HG02885 (cell line): ENCODE measurements around the gene PLXNB2.

ENCODE experiments used
- ATAC-seq: cut with Tn5 transposase; IDR thresholded peaks from one replicate; pipeline ENCODE4 v1.9.1; 2021; ENCODE audit warnings: mild to moderate bottlenecking; ENCODE audit not compliant: unreplicated experiment, poor library complexity

PLXNB2 gene

GRCh38 chr22:50313600-50313999 is 6.2 kb upstream of the PLXNB2 start:
- no peak for ATAC-seq

DNA sequence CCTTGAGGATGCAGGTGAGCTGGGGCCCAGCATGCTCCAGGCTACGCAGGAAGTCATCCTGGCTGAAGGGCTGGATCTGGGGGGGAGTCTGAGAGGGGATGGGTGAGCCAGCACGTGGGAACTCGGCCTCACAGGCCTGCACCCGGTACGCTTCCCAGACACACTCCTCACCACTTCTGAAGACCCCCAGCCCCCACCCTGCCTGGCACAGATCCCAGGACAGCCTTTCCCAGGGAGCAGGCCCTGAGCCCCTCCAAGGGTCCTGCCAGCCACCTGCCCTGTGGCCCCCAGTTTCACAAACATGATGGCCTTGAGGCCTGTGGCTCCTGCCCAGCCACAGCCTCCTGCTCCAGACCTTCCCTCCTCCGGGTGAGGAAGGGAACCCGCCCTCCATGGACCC is 5.6 kb upstream of the PLXNB2 start:
- ATAC-seq = no peak

DNA sequence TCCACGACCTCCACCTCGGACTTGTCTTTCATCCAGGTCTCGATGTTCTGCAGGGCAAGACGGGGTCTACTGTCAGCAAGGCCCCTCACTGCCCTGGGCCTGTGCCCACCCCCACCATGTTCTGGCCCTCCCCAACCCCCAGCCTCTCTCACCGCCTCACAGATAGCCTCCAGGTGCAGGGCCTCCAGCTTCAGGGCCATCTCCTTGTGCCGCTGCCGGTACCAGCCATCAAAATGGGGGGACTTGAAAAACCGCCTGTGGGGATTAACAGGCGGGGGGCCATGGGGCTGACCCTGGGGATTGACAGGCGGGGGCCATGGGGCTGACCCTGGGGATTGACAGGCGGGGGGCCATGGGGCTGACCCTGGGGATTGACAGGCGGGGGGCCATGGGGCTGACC is 4.9 kb upstream of the PLXNB2 start:
- no peak for ATAC-seq

DNA sequence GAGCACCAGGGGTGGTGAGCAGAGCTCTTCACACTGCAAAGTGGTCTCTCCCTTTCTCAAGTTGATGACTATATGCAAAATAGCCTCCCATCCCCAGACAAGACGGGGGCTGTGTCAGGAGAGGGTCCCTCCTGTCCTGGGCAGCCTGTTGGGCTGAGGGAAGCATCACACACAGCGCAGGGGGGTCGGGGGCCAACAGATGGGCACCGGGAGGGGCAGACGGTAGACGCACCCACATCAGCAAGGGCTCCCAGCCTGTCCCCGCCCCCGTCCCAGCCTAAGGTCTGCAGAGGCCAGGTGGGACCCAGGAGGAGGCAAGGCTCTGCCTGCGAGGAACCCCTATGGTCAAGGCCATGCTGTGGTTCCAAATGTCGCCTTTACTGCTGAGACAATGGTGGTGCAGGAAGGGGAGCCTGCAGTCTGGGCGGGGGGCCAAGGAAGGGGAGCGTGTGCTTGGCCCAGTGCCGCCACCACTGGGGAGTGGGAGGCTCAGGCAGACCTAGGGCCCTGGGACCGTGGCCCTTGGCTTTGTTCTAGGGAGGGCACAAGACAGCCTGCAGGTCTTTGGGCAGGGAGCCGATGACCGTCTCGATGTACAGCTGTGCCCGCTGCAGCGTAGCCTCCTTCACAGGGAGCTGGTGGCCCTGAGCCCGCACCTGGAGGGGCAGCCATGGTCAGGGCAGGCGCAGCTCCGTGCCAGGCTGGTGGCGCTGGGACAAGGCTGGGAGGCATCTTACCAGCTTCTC is 4.3 kb upstream of the PLXNB2 start:
- no peak for ATAC-seq

GRCh38 chr22:50310949-50311444 is 3.6 kb upstream of the PLXNB2 start:
- ATAC-seq = no peak

DNA sequence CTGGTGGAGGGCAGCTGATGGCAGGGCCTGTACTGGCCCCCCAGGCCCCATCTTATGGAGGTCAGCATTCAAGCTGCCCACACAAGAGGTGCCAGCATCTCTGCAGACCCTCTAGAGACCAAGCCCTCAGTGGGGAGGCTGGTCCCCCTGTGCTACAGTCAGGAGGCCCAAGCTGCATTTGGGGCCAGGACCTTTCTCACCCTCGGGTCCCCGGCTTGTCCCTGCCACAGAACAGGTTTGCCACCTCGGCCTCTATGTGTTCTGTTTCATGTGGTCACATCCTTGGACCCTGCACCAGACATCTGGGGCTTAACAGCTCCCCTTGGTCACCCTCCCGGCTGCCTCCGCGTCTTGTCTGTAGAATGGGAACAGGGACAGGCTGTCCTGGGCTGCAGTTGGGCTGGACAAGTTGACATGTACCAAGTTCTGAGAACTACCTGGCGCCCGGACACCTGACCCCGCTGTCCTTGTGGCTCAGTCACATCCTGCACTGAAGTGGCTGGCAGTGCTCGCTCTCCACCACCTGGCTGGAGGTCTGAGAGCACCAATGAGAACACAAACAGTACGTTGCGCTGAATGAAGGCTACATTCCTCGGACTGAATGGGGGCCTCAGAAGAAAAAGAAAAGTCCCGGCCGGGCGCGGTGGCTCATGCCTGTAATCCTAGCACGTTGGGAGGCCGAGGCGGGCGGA is 2.7 kb upstream of the PLXNB2 start:
- ATAC-seq = no peak

DNA sequence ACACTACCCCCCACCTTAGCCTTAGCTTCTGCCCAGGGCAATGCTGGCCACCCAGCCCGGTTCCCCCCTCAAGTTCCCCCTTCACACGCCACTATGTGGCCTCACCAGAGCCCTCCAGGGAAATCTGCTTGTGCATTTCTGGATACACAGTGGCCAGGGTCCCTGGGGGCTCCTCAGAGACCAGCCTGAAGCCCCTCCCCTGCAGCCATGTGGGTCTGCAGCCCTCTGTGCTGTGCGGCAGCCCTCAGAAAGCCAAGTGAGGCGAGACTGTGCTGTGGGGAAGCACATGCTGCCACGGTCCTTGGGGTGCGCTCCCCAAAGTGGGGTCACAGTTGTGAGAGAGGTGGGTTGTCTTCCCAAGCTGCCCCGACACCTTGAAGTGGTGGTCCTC is 2.1 kb upstream of the PLXNB2 start:
- ATAC-seq = no peak

- no peak for ATAC-seq
Measured at GRCh38 chr22:50308986-50309600, 1.6 kb upstream of the PLXNB2 start.

DNA sequence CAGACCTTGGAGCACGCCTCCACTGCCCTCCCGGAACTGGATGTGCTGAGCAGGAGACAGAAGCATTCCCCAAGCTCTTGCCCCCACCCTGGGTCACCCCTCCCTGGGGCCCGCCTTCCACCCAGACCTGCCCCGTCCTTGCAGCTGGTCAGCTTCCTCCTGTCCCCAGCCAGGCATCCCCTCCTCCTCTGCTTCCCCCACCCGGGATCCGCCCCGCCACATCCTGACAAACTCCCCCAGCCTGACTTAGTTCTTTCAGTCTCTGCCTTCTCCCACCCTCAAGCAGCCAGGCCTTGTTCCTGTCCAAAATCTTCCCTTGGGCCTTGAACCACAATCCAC is 1.1 kb upstream of the PLXNB2 start:
- ATAC-seq = no peak

DNA sequence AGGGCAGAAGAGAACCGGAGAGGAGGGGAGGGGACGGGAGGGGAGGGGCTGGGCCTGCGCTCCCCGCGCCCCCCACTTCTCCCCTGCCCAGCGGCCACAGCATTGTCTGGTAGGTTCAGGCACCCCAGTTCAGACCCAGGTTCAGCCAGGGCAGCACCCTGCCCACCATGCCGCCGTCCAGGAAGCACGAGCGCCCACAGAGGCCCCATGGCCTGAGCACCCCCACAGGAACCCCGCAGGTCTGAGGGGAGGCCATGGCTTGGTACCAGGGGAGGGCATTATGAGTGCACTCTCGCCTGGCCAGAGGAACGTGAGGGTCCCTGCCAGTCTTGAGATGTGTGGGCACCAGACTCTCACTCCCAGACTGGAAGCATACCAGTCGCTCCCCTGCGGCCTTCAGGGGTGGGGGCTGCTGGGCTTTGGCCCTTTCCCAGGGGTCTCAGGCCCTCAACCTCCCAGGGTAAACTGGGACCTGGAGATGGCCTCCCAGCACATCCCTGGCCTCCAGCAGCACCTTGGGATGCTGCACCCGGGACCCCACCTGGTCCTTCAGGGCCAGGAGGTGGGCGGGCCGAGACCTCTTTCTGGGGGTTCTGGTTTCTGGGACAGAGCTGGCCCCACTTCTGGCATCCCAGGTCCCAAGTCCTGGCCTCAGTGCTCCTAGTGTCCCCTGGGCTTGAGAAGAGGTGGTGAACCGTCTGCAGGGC is 597 bp upstream of the PLXNB2 start:
- ATAC-seq = no peak

DNA sequence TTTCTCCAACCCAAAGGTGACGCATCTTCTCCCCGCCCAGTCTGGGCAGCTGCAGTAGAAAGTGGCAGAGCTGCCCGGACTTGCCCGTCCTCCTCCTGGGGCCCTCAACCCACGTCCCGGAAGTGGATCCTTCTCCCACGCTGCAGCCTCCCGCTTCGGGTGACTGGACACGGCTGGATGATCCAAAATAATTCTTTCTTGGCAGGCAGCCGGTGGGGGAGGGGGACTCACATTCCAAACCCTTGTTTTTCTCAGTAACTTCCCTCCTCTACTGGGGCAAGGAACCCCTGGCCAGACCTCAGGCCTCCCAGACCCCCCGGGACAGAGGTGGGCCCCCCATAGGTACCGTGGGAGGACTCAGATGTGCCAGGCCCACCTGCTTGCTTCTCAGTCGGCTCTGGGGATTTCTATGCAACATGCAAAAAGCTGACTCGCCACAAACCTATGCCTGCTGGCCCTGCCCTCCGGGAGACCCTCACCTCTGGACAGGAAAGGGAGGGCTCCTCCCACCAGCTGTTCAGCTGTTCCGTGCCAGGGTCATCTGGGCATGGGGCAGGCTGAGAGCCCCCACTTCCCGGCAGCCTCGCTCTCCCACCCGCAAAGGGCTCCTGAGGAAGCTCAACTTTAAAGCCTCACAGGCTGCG is 1.4 kb downstream of the PLXNB2 start:
- no peak for ATAC-seq

- ATAC-seq = no peak
Measured at GRCh38 chr22:50305393-50305922, 2.0 kb downstream of the PLXNB2 start.

DNA sequence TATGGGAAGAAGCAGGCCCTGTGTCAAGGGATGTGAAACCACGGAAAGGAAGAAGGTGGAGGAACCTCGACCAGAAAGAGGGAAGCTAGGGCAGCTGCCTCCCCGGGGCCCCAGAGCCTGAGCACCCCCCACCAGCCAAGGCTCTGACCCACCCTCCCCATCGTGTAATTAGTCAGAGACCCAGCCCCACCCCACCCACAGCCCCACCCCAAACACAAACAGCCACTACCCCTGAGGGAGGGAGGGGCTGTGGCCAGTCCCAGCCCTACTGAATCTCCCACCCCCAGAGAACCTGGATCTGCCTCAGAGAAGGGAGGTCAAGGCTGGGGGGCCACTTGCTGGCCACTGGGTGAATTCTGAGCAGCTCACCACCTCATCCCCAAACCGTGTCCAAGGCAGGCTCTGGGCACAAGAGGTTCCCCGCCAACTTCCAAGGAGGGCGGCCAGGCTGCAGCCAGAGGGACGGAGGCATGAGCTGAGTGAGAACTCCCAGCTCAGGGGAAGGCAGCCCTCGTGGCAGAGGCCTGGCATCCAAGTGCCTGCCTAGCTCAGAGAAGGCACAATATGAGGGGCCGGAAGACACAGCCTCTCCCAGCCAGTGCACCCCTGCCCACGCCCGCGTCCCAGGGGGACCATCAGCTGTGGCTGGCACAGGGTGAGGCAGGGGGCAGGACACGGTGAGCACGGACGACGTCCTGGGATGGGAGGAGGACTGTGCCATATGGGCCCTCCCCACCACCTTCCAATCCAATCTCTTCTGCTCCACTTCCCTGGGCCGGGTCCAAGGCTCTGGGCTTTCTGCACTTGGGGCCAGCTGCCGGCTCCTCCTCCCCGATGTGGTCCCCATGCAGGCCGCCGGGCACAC is 2.7 kb downstream of the PLXNB2 start:
- ATAC-seq = no peak

DNA sequence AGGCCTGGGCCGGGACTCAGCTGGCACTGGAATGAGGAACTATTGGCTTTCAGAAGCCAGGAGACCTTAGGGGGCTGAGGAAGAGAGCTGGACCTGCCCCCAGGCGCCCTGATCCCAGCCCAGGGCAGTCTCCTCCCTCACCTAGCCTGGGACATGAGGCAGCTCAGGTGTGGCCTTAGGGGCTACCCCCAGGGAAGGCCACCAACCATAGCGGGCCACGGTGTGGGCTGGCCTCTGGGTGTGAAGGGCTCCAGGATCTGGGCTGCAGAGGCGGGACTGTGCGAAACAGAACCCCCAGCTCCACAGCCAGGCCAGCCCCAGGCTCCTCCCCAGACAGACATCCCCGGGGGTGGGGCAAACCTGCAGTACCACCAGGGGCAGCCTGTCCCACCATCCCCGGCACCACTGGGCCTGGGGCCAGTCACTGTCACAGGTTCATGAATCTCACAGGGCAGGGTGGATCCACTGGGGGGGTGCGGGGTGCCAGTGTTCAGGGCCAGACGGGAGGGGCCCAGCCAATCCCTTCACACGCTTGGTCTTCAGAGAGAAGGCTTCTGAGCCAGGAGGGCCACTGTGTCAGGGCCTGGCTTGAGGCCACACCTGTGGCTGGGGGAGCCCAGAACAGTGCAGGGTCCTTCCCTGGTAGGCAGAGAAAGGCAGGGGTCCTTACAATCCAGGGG is 3.5 kb downstream of the PLXNB2 start:
- no peak for ATAC-seq

DNA sequence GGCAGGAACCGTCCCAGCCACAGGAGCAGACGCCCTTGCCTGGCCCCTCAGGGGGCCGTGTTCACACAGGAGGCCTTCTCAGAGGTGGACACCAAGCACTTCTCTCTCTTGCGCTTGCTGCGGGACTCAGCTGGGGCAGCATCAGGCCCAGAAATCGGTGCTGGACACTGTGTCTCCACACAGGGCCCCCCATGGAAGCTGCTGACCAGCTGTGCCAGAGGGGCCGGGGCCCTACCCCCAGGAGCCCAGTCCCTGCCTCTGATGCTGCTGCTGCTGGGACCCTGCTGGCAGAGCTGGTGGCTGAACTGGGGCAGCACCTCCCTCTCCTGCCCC is 4.0 kb downstream of the PLXNB2 start:
- ATAC-seq = no peak

- ATAC-seq = no peak
Measured at GRCh38 chr22:50302564-50302963, 4.9 kb downstream of the PLXNB2 start.

DNA sequence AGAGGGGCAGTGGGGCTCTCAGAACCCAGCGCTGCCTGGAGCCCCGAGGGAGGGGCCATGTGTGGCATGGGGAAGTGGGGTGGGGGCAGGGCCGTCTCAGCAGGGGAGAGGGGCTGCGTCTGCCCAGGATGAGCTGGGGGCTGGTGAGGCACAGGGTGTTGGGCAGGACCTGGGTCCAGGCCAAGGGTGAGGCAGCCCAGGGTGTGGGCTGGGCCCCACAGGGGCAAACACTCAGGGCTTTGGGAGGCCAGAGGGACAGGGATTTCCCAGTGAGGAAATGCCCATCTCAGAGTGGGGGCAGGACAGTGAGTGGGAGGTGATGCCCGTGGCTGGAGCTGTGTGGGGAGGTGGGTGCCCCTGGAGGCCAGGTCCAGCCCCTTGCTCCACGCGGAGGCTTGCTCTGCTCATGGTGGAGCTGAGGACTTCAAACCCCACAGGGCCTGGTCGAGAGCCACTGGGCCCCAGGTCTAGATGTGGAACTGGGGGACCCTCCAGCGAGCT is 5.4 kb downstream of the PLXNB2 start:
- ATAC-seq = no peak

DNA sequence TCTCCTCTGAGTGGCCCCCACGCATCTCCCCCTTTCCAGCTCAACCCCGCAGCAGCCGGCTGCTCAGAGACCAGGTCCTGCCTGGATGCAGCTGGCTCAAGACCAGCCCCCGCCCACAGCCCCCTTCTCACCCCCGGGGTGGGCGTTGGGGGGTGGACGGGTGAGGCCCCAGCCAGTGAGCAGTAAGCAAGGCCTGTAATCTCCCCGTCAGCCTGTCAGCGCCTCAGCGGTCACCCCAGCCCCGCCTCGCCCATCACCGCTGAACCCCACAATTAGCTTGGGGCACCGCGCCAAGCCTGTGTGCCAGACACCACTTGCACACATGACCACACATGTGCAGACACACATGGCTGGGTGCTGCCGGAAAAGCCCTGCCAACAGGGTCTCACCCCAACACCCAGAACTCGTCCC is 5.9 kb downstream of the PLXNB2 start:
- ATAC-seq = no peak
